HFFc6 (cell line): ENCODE data around the gene BDNF. TPM values are rescaled to one million over a fixed set of nuclear protein-coding genes. Genes with fewer than 3 reads are reported as not detected.

ENCODE experiments used
- DNase-seq: peaks from one replicate; pipeline ENCODE4 v3.0.0-alpha.2; 2018
- H3K27ac Mint-ChIP-seq: 2 replicates; pipeline ENCODE4 v1.8.0; 2020; ENCODE audit warnings: mild to moderate bottlenecking, mixed read lengths
- H3K27me3 Mint-ChIP-seq: 2 replicates; pipeline ENCODE4 v1.8.0; 2021; ENCODE audit warnings: mild to moderate bottlenecking, moderate library complexity, mixed read lengths; ENCODE audit not compliant: insufficient read depth
- H3K36me3 Mint-ChIP-seq: 2 replicates; pipeline ENCODE4 v1.8.0; 2021; ENCODE audit warnings: low read depth, mixed read lengths
- H3K4me1 Mint-ChIP-seq: 2 replicates; pipeline ENCODE4 v1.8.0; 2020; ENCODE audit warnings: low read depth, mixed read lengths
- H3K4me3 Mint-ChIP-seq: 2 replicates; pipeline ENCODE4 v1.8.0; 2020; ENCODE audit warnings: mild to moderate bottlenecking, moderate library complexity, mixed read lengths
- H3K9me3 Mint-ChIP-seq: 2 replicates; pipeline ENCODE4 v1.8.0; 2020; ENCODE audit warnings: mild to moderate bottlenecking, mixed read lengths
- CTCF ChIP-seq: fragments of 200-600 bp; sonication (generic); IDR thresholded peaks from 2 replicates; pipeline ENCODE4 v1.5.0; 2021; ENCODE audit warnings: antibody characterized with exemption, mild to moderate bottlenecking
- total RNA-seq, 6 experiments: library from RNA; stranded (reverse); fragmentation: NEBNext Ultra II Directional; extraction: Animal tissue kit (Norgen Biotek cat#: 25700); gene quantifications; 2 replicates in 1 of 6; 3 replicates in 5 of 6; pipeline ENCODE4 v1.2.3, GENCODE V29; 2021

Gene BDNF
- total RNA-seq, 6 experiments from 2014 or later = 62.1 to 92.2 (median 90.0) TPM

GRCh38 chr11:27716835-27717234, 16.6 kb upstream of the BDNF start:
- H3K36me3 Mint-ChIP-seq = no peaks in the 10 kb centered on the region
- peaks cover 61% of the 10 kb centered on the region for H3K4me1 Mint-ChIP-seq
- DNase-seq = peak; percentile 57
- no peaks in the 10 kb centered on the region; the same call in 1 of the 2 replicates for H3K27me3 Mint-ChIP-seq
- TF ChIP-seq CTCF = peak; percentile 49; the same call in 1 of the 2 replicates
- H3K9me3 Mint-ChIP-seq = no peaks in the 10 kb centered on the region
- H3K27ac Mint-ChIP-seq = peak overlapping the region; percentile 65
- H3K4me3 Mint-ChIP-seq = peak overlapping the region; percentile 39; the same call in 1 of the 2 replicates

- Mint-ChIP-seq H3K4me3 (no peak overlapping the region), H3K36me3 (no peaks in the 10 kb centered on the region), H3K27me3 (no peaks in the 10 kb centered on the region; the same call in 1 of the 2 replicates), H3K4me1 (peaks cover 55% of the 10 kb centered on the region), H3K9me3 (no peaks in the 10 kb centered on the region), H3K27ac (no peak overlapping the region)
- no peak for DNase-seq
- no peak for TF ChIP-seq CTCF
Measured at GRCh38 chr11:27716216-27716615, 16.0 kb upstream of the BDNF start.

GRCh38 chr11:27711725-27712124, 11.5 kb upstream of the BDNF start:
- H3K27me3 Mint-ChIP-seq = no peaks in the 10 kb centered on the region; the same call in 1 of the 2 replicates

GRCh38 chr11:27710536-27710935, 10.3 kb upstream of the BDNF start:
- no peak overlapping the region for H3K27ac Mint-ChIP-seq
- no peak for DNase-seq
- no peak overlapping the region for H3K4me3 Mint-ChIP-seq
- H3K27me3 Mint-ChIP-seq = no peaks in the 10 kb centered on the region; the same call in 1 of the 2 replicates
- H3K4me1 Mint-ChIP-seq = peaks cover 43% of the 10 kb centered on the region
- no peaks in the 10 kb centered on the region for H3K36me3 Mint-ChIP-seq
- TF ChIP-seq CTCF = no peak
- H3K9me3 Mint-ChIP-seq = no peaks in the 10 kb centered on the region

More at GRCh38 chr11:27711725-27712124, 11.5 kb upstream of the BDNF start:
- H3K27ac Mint-ChIP-seq = no peak overlapping the region
- peaks cover 43% of the 10 kb centered on the region for H3K4me1 Mint-ChIP-seq
- no peak overlapping the region for H3K4me3 Mint-ChIP-seq
- no peak for DNase-seq
- no peaks in the 10 kb centered on the region for H3K36me3 Mint-ChIP-seq
- no peak for TF ChIP-seq CTCF
- H3K9me3 Mint-ChIP-seq = no peaks in the 10 kb centered on the region

GRCh38 chr11:27707676-27708075, 7.4 kb upstream of the BDNF start:
- no peak for TF ChIP-seq CTCF
- H3K9me3 Mint-ChIP-seq = no peaks in the 10 kb centered on the region
- no peak overlapping the region for H3K27ac Mint-ChIP-seq
- H3K27me3 Mint-ChIP-seq = no peaks in the 10 kb centered on the region
- no peaks in the 10 kb centered on the region for H3K36me3 Mint-ChIP-seq
- peaks cover 55% of the 10 kb centered on the region for H3K4me1 Mint-ChIP-seq
- no peak overlapping the region for H3K4me3 Mint-ChIP-seq
- no peak for DNase-seq
